K562 (cell line): ENCODE results near the gene LZTS2. TPM values are rescaled to one million over a fixed set of nuclear protein-coding genes. Genes with fewer than 3 reads are reported as not detected.
A peak's percentile ranks its signal among the peaks of the same experiment; 100 is the strongest.

Experiments used
- ATAC-seq: fragments of 200-7000 bp; cut with Tn5 transposase; 3 replicates; pipeline ENCODE4 v1.9.1; 2020; ENCODE audit warnings: moderate library complexity
- BruUV-seq: library from RNA; stranded (reverse); fragments of 400-500 nt; replicated peaks from 2 replicates; lab custom pipeline; 2021; lab: Mats Ljungman, UMichigan
- CTCF ChIA-PET: fragments of 300-600 bp; formaldehyde crosslinking; extraction: SDS; loops from one replicate; lab custom pipeline; 2021; ENCODE audit warnings: low intra/inter-chr PET ratio; lab: Yijun Ruan, JAX
- POLR2A ChIA-PET: fragments of 300-600, 350-650 bp; sonication (Branson Sonifier 250); formaldehyde crosslinking; extraction: SDS; loops from one replicate; lab custom pipeline; 2021; ENCODE audit warnings: antibody characterized with exemption, inconsistent platforms; lab: Yijun Ruan, JAX
- DNase-seq, 4 experiments: peaks; one replicate each; pipeline versions ENCODE4 v3.0.0 to v3.0.0-alpha.2; 2011 to 2018; ENCODE audit warnings: low spot score in 3 of 4, mixed read lengths in 3 of 4; ENCODE audit errors: extremely low read depth in 1 of 4
- FAIRE-seq: peaks from 2 replicates; lab custom pipeline; 2011; peaks lifted over from hg19 to GRCh38; lab: Jason Lieb, UNC
- H2AFZ ChIP-seq: 2 replicates; pipeline ENCODE4 v1.6.0; 2011; ENCODE audit warnings: low read depth, low read length, control low read depth, inconsistent platforms
- H3K27ac ChIP-seq: fragments of 200-600 bp; 3 replicates; pipeline ENCODE4 v1.8.0; 2011; ENCODE audit warnings: low read depth, mild to moderate bottlenecking, control low read depth, inconsistent platforms, low read length, moderate library complexity, mixed read lengths; ENCODE audit errors: extremely low read depth
- H3K27me3 ChIP-seq, 2 experiments: fragments of 300-600 bp in 1 of 2; 2 replicates in 1 of 2; 3 replicates in 1 of 2; pipeline versions ENCODE4 v1.6.0 to v1.8.0; 2011; ENCODE audit warnings: inconsistent platforms in 2 of 2, low read length in 2 of 2, mild to moderate bottlenecking in 1 of 2, mixed read lengths in 1 of 2, moderate library complexity in 1 of 2; ENCODE audit not compliant: control insufficient read depth in 2 of 2, insufficient read depth in 2 of 2
- H3K36me3 ChIP-seq: fragments of 300-600 bp; 3 replicates; pipeline ENCODE4 v1.8.0; 2011; ENCODE audit warnings: mild to moderate bottlenecking, low read length, inconsistent platforms; ENCODE audit not compliant: control insufficient read depth, insufficient read depth
- H3K4me1 ChIP-seq, 2 experiments: fragments of 200-600 bp in 1 of 2; replicated peaks in 1 of 2; 2 replicates in 1 of 2; 3 replicates in 1 of 2; pipeline versions ENCODE4 v1.5.1 to v1.8.0; 2011; ENCODE audit warnings: inconsistent platforms in 2 of 2, low read length in 2 of 2, mild to moderate bottlenecking in 1 of 2, mixed read lengths in 1 of 2, moderate library complexity in 1 of 2; ENCODE audit not compliant: control insufficient read depth in 2 of 2, insufficient read depth in 2 of 2
- H3K4me2 ChIP-seq: 2 replicates; pipeline ENCODE4 v1.6.1; 2011; ENCODE audit warnings: low read length, control low read depth, inconsistent platforms, mixed read lengths; ENCODE audit not compliant: insufficient read depth
- H3K4me3 ChIP-seq: fragments of 200-600 bp; sonication (generic), shearing (Covaris generic); 2 replicates; pipeline ENCODE4 v1.5.1; 2016; ENCODE audit warnings: control low read depth, inconsistent platforms
- H3K79me2 ChIP-seq: fragments of 200-600 bp; 3 replicates; pipeline ENCODE4 v1.8.0; 2011; ENCODE audit warnings: low read length, inconsistent platforms; ENCODE audit not compliant: control insufficient read depth, insufficient read depth
- H3K9ac ChIP-seq, 2 experiments: 2 replicates each; pipeline versions ENCODE4 v1.6.0 to v1.6.1; 2011; ENCODE audit warnings: low read depth in 2 of 2, low read length in 2 of 2, control low read depth in 1 of 2, inconsistent platforms in 1 of 2, mild to moderate bottlenecking in 1 of 2, mixed read lengths in 1 of 2; ENCODE audit not compliant: insufficient read depth in 1 of 2
- H3K9me1 ChIP-seq: one replicate; pipeline ENCODE4 v1.6.0; 2011; ENCODE audit warnings: inconsistent platforms, mild to moderate bottlenecking, low read length, moderate library complexity; ENCODE audit not compliant: control insufficient read depth, insufficient read depth
- H3K9me3 ChIP-seq: replicated peaks from 2 replicates; pipeline ENCODE4 v1.5.1; 2011; ENCODE audit warnings: low read depth, low read length, inconsistent platforms; ENCODE audit not compliant: control insufficient read depth, insufficient read depth
- H4K20me1 ChIP-seq: replicated peaks from 2 replicates; pipeline ENCODE4 v1.6.1; 2011; ENCODE audit warnings: low read length, inconsistent platforms, mixed read lengths; ENCODE audit not compliant: control insufficient read depth, insufficient read depth
- CC2D1A ChIP-seq: fragments of 450-650 bp; IDR thresholded peaks from 2 replicates; pipeline ENCODE4 v1.6.1; 2017; ENCODE audit warnings: mild to moderate bottlenecking
- KDM2B ChIP-seq: fragments of 250-450 bp; sonication (Bioruptor Pico); IDR thresholded peaks from 2 replicates; pipeline ENCODE4 v1.8.0; 2021; ENCODE audit warnings: mild to moderate bottlenecking, moderate library complexity
- MTA1 ChIP-seq: fragments of 450-650 bp; IDR thresholded peaks from 2 replicates; pipeline ENCODE4 v1.6.1; 2017; ENCODE audit warnings: borderline replicate concordance
- RFX1 ChIP-seq: fragments of 450-650 bp; IDR thresholded peaks from 2 replicates; pipeline ENCODE4 v1.6.1; 2016; ENCODE audit warnings: mild to moderate bottlenecking, moderate library complexity
- WGBS: fragments of 100-300 bp; shearing (Covaris generic); methylation state at CpG from one replicate; pipeline ENCODE4 v1.1.6; 2016; ENCODE audit warnings: low coverage, mixed read lengths; ENCODE audit not compliant: insufficient coverage; ENCODE audit errors: missing lambda C conversion rate; 5-methylcytosine and 5-hydroxymethylcytosine counted together
- in situ Hi-C: fragments of 300-500 bp; cut with MboI; formaldehyde crosslinking; loops from 4 replicates; pipeline ENCODE4 v1.15.0; 2018; ENCODE audit warnings: inconsistent platforms, mixed read lengths
- intact Hi-C: fragments of 100-400 bp; cut with micrococcal nuclease; formaldehyde crosslinking; loops from 2 replicates; pipeline ENCODE4 v1.14.2; 2022
- polyA plus RNA-seq, 8 experiments: library from polyadenylated mRNA; depleted of rRNA in 4 of 8; stranded (reverse) in 5 of 8; unstranded in 3 of 8; fragments of >200 nt; fragmentation: Nextera tagmentation in 2 of 8; fragmentation: Illumina TruSeq in 1 of 8; extraction: Ambion mirVana in 2 of 8; extraction: Trizol in 1 of 8; gene quantifications; 2 replicates each; pipeline versions ENCODE4 v1.2.1 to v1.2.3, GENCODE V29; 2011 to 2014; ENCODE audit warnings: inconsistent platforms in 1 of 8, missing spikeins in 1 of 8
- total RNA-seq, 7 experiments: library from RNA; depleted of rRNA in 6 of 7; stranded (reverse); fragments of >200 nt in 6 of 7; fragmentation: Illumina TruSeq in 2 of 7; extraction: Trizol in 2 of 7; gene quantifications; 2 replicates each; pipeline versions ENCODE4 v1.2.1 to v1.2.3, GENCODE V29; 2011 to 2021; ENCODE audit warnings: low replicate concordance in 1 of 7

LZTS2 gene
- total and polyA plus RNA-seq, 9 of the 15 experiments (the other 6 are each of a cell fraction or from before 2014, with no cell fraction given), result 0.23 to 42.5 (median 14.7) TPM

DNA sequence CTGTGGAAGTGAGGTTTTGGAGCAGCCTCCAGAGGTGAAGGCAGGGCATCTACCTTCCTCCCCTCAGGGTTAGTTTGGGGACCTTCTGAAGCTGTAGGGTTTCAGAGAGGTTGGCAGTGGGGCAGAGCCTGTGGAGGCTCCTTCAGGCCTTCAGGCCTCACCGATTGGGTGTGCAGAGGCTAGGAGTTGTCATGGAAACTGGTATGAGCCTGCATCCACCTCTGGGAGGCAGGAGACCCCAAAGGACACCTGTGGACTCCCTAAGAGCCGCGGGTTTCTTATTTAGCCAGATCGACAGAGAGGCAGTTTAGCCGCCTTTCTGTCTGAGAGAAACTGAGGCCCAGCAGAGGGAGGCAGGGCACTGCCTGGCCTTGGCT is 2.0 kb downstream of the LZTS2 start:
- peak overlapping the region; percentile 84 to 90 for H3K9ac ChIP-seq
- H3K4me2 ChIP-seq, result peak overlapping the region; percentile 100

DNA sequence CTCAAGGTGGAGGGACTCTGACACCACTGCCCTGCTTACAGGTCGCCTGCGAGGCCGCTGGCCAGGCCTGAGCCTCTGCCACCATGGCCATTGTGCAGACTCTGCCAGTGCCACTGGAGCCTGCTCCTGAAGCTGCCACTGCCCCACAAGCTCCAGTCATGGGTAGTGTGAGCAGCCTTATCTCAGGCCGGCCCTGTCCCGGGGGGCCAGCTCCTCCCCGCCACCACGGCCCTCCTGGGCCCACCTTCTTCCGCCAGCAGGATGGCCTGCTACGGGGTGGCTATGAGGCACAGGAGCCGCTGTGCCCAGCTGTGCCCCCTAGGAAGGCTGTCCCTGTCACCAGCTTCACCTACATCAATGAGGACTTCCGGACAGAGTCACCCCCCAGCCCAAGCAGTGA is 2.8 kb downstream of the LZTS2 start:
- no peak for FAIRE-seq
- ATAC-seq, result no peak
- ChIA-PET CTCF (no interaction called here), POLR2A (interaction anchor here (0.5 kb wide), 1 partner anchor 12 kb away, joined by 3 read pairs; no protein-coding TSS in a partner anchor)
- H3K9me1 ChIP-seq, result no peaks in the 10 kb centered on the region
- no peaks in the 10 kb centered on the region for H3K27me3 ChIP-seq
- no peak overlapping the region for H2AFZ ChIP-seq
- H3K9ac ChIP-seq, result peak overlapping the region in 1 of 2 experiments; percentile 55; a peak in 1 of 4 replicates
- intact Hi-C loops, result no loop called here
- no peak for DNase-seq
- no TSS peak for BruUV-seq
- H4K20me1 ChIP-seq, result no peaks in the 10 kb centered on the region
- peaks cover 14 to 65% of the 10 kb centered on the region in 2 experiments; a peak in 4 of 5 replicates for H3K4me1 ChIP-seq
- no peaks in the 10 kb centered on the region for H3K9me3 ChIP-seq
- H3K4me2 ChIP-seq, result no peak overlapping the region
- H3K27ac ChIP-seq, result no peak overlapping the region
- 95% methylated on average over 8 of the region's 11 CpGs for WGBS
- H3K36me3 ChIP-seq, result peaks cover 50% of the 10 kb centered on the region; the same call in 2 of the 3 replicates
- peaks cover 54% of the 10 kb centered on the region for H3K79me2 ChIP-seq
- no peak for TF ChIP-seq CC2D1A
- no peak for TF ChIP-seq KDM2B (CRISPR knock-in tag)
- TF ChIP-seq, all 486 proteins: peak for 0
- no peak overlapping the region for H3K4me3 ChIP-seq
- in situ Hi-C loops, result no loop called here

More for the DNA sequence above, 2.0 kb downstream of the LZTS2 start:
- no peaks in the 10 kb centered on the region for H3K9me3 ChIP-seq
- FAIRE-seq (no peak), ATAC-seq (no peak), DNase-seq (no peak)
- ChIA-PET POLR2A (interaction anchor here (1.0 kb wide), 1 partner anchor 10 kb away, joined by 3 read pairs; no protein-coding TSS in a partner anchor), CTCF (no interaction called here)
- WGBS, result 77% methylated on average over 3 of the region's 5 CpGs
- no peaks in the 10 kb centered on the region for H4K20me1 ChIP-seq
- in situ Hi-C loops (no loop called here), intact Hi-C loops (no loop called here)
- TF ChIP-seq MTA1 (no peak), RFX1 (peak; percentile 74; the same call in 1 of the 2 replicates)
- H3K4me3 ChIP-seq, result no peak overlapping the region
- no peaks in the 10 kb centered on the region for H3K27me3 ChIP-seq
- H2AFZ ChIP-seq, result no peak overlapping the region
- peaks cover 15 to 69% of the 10 kb centered on the region in 2 experiments; a peak in 4 of 5 replicates for H3K4me1 ChIP-seq
- no TSS peak for BruUV-seq
- H3K9me1 ChIP-seq, result no peaks in the 10 kb centered on the region
- H3K79me2 ChIP-seq, result peaks cover 62% of the 10 kb centered on the region
- H3K36me3 ChIP-seq, result peaks cover 41% of the 10 kb centered on the region; the same call in 2 of the 3 replicates
- peak overlapping the region; percentile 88; the same call in 2 of the 3 replicates for H3K27ac ChIP-seq
